ENCODE results near the gene GNPTAB. TPM values are rescaled to one million over a fixed set of nuclear protein-coding genes. Genes with fewer than 3 reads are reported as not detected.

GNPTAB gene
- total and polyA plus RNA-seq, 11 donors: 18.0 to 61.2 (median 44.9) TPM

GRCh38 chr12:101745481-101745880, 85.3 kb downstream of the GNPTAB start:
- Histone ChIP-seq H3K36me3 (peaks cover 0 to 94% (median 89%) of the 10 kb centered on the region in 9 donors), H3K4me1 (peaks cover 0 to 7% (median 0%) of the 10 kb centered on the region in 12 donors), H3K9me3 (no peaks in the 10 kb centered on the region), H3K4me3 (no peak overlapping the region), H3K27ac (no peak overlapping the region), H3K27me3 (no peaks in the 10 kb centered on the region)
- DNase-seq: no peak
- TF ChIP-seq POLR2A (IDR thresholded peaks at IDR 0.05): no peak
- TF ChIP-seq CTCF (IDR thresholded peaks at IDR 0.05): no peak
- WGBS, 4 donors: 85 to 95% (median 89%) methylated on average over 3 of the region's 3 CpGs
- intact Hi-C loops (cut with DNase I): loop anchor here in 1 of 10 donors (10.0 kb wide), 1 partner anchor 251 kb away; no protein-coding TSS in a partner anchor
- ATAC-seq: no peak

- intact Hi-C loops (cut with DNase I): loop anchor here in 1 of 10 donors (10.0 kb wide), 1 partner anchor 249 kb away; no protein-coding TSS in a partner anchor
- no peak overlapping the region for H3K27ac ChIP-seq
- TF ChIP-seq POLR2A (IDR thresholded peaks at IDR 0.05) (no peak), CTCF (IDR thresholded peaks at IDR 0.05) (no peak)
Measured at GRCh38 chr12:101743724-101744472, 86.9 kb downstream of the GNPTAB start.

GRCh38 chr12:101743242-101743641, 87.5 kb downstream of the GNPTAB start:
- intact Hi-C loops (cut with DNase I): loop anchor here in 1 of 10 donors (10.0 kb wide), 1 partner anchor 248 kb away; no protein-coding TSS in a partner anchor
- ATAC-seq (no peak), DNase-seq (no peak)
- Histone ChIP-seq H3K27ac (no peak overlapping the region), H3K4me3 (no peak overlapping the region), H3K36me3 (peaks cover 0 to 93% (median 73%) of the 10 kb centered on the region in 9 donors), H3K4me1 (peaks cover 0 to 7% (median 0%) of the 10 kb centered on the region in 12 donors), H3K27me3 (no peaks in the 10 kb centered on the region), H3K9me3 (no peaks in the 10 kb centered on the region)
- TF ChIP-seq POLR2A (IDR thresholded peaks at IDR 0.05): no peak
- TF ChIP-seq CTCF (IDR thresholded peaks at IDR 0.05): no peak
- WGBS, 4 donors: 76 to 91% (median 86%) methylated on average over 1 of the region's 1 CpG

More at GRCh38 chr12:101743724-101744472, 86.9 kb downstream of the GNPTAB start:
- 76 to 85% (median 81%) methylated on average over 10 of the region's 10 CpGs for WGBS, 4 donors
- DNase-seq (no peak), ATAC-seq (peak in 1 of 4 donors; percentile 33)
- H3K9me3 ChIP-seq: no peaks in the 10 kb centered on the region
- H3K4me1 ChIP-seq: peaks cover 0 to 7% (median 0%) of the 10 kb centered on the region in 12 donors
- no peaks in the 10 kb centered on the region for H3K27me3 ChIP-seq
- peaks cover 0 to 93% (median 74%) of the 10 kb centered on the region in 9 donors for H3K36me3 ChIP-seq
- no peak overlapping the region for H3K4me3 ChIP-seq

- H3K27ac ChIP-seq: no peak overlapping the region
- WGBS, 4 donors: 79 to 86% (median 83%) methylated on average over 5 of the region's 5 CpGs
- ATAC-seq: no peak
- intact Hi-C loops (cut with DNase I): loop anchor here in 1 of 10 donors (10.0 kb wide), 1 partner anchor 246 kb away; no protein-coding TSS in a partner anchor
- H3K4me3 ChIP-seq: no peak overlapping the region
- H3K27me3 ChIP-seq: no peaks in the 10 kb centered on the region
- peaks cover 0 to 93% (median 68%) of the 10 kb centered on the region in 9 donors for H3K36me3 ChIP-seq
- DNase-seq: no peak
- H3K4me1 ChIP-seq: peaks cover 0 to 6% (median 0%) of the 10 kb centered on the region in 12 donors
- H3K9me3 ChIP-seq: no peaks in the 10 kb centered on the region
- TF ChIP-seq CTCF (IDR thresholded peaks at IDR 0.05) (no peak), POLR2A (IDR thresholded peaks at IDR 0.05) (no peak)
Measured at GRCh38 chr12:101740980-101741379, 89.8 kb downstream of the GNPTAB start.
